SU-DHL-6 (cell line): ENCODE measurements around the gene RGS4.

Experiments
- EZH2phosphoT487 ChIP-seq: fragments of 200-600 bp; sonication (generic), shearing (Covaris generic); conservative IDR thresholded peaks from 2 replicates; pipeline ENCODE4 v1.6.1; 2018; ENCODE audit warnings: mild to moderate bottlenecking, antibody characterized with exemption, low read length, moderate library complexity, mixed read lengths
- TF ChIP-seq, protein P1 (sequence below): fragments of 200-600 bp; sonication (generic); IDR thresholded peaks from one replicate; pipeline ENCODE4 v1.5.1; 2017; ENCODE audit warnings: antibody characterized with exemption, mild to moderate bottlenecking, low read length, moderate library complexity; ENCODE audit not compliant: insufficient read depth, poor library complexity, severe bottlenecking

DNA sequence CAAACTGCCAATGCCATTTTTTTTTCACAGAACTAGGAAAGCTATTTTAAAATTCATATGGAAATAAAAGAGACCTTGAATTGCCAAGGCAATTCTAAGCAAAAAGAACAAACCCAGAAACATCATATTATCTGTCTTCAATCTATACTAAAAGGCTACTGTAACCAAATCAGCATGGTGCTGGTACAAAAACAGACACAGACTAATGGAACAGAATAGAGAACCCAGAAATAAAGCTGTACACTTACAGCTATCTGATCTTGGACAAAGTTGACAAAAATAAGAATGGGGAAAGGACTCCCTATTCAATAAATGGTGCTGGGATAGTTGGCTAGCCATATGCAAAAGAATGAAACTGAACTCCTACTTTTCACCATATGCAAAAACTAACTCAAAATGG lies 50.5 kb downstream of the RGS4 start:
- TF ChIP-seq, protein P1, sequence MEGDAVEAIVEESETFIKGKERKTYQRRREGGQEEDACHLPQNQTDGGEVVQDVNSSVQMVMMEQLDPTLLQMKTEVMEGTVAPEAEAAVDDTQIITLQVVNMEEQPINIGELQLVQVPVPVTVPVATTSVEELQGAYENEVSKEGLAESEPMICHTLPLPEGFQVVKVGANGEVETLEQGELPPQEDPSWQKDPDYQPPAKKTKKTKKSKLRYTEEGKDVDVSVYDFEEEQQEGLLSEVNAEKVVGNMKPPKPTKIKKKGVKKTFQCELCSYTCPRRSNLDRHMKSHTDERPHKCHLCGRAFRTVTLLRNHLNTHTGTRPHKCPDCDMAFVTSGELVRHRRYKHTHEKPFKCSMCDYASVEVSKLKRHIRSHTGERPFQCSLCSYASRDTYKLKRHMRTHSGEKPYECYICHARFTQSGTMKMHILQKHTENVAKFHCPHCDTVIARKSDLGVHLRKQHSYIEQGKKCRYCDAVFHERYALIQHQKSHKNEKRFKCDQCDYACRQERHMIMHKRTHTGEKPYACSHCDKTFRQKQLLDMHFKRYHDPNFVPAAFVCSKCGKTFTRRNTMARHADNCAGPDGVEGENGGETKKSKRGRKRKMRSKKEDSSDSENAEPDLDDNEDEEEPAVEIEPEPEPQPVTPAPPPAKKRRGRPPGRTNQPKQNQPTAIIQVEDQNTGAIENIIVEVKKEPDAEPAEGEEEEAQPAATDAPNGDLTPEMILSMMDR: no peak
- no peak for TF ChIP-seq EZH2phosphoT487
